ENCODE data around the gene SPIRE2. TPM values are rescaled to one million over a fixed set of nuclear protein-coding genes. Genes with fewer than 3 reads are reported as not detected.
"Not testable (repeated sequence)": the region's sequence is repeated elsewhere in the genome, so short reads cannot be mapped to it uniquely, and the experiment has no call there.

SPIRE2 gene
- 6.9 and 12.6 TPM in 2 replicates for total RNA-seq (2014; rRNA removed; shearing (Covaris generic))

- peak; percentile 54 for DNase-seq (ENCODE audit: low spot score)
Observed at GRCh38 chr16:89828199-89828869, at the start of gene SPIRE2. SPIRE2 (plus strand) TSS chr16:89828475; CDS start chr16:89828551, 76 bp downstream.

GRCh38 chr16:89779231-89779908, 48.9 kb upstream of the SPIRE2 start:
- DNase-seq (ENCODE audit: low spot score) = no peak

- DNase-seq (ENCODE audit: low spot score) = no peak
Observed at GRCh38 chr16:89779909-89780305, 48.4 kb upstream of the SPIRE2 start.

- DNase-seq (ENCODE audit: low spot score) = no peak
Observed at GRCh38 chr16:89782489-89782888, 45.8 kb upstream of the SPIRE2 start.

GRCh38 chr16:89783952-89784351, 44.3 kb upstream of the SPIRE2 start:
- DNase-seq (ENCODE audit: low spot score) = not testable (repeated sequence)

GRCh38 chr16:89784406-89784805, 43.9 kb upstream of the SPIRE2 start:
- no peak for DNase-seq (ENCODE audit: low spot score)

- no peak for DNase-seq (ENCODE audit: low spot score)
Observed at GRCh38 chr16:89785523-89786155, 42.6 kb upstream of the SPIRE2 start.

GRCh38 chr16:89786474-89787364, 41.6 kb upstream of the SPIRE2 start:
- DNase-seq (ENCODE audit: low spot score) = no peak

GRCh38 chr16:89787365-89787805, 40.9 kb upstream of the SPIRE2 start:
- DNase-seq (ENCODE audit: low spot score) = no peak

- DNase-seq (ENCODE audit: low spot score) = no peak
Observed at GRCh38 chr16:89791278-89791995, 36.8 kb upstream of the SPIRE2 start.

GRCh38 chr16:89793092-89793491, 35.2 kb upstream of the SPIRE2 start:
- peak; percentile 27 for DNase-seq (ENCODE audit: low spot score)

GRCh38 chr16:89793955-89794354, 34.3 kb upstream of the SPIRE2 start:
- no peak for DNase-seq (ENCODE audit: low spot score)

- DNase-seq (ENCODE audit: low spot score) = no peak
Observed at GRCh38 chr16:89795676-89796075, 32.6 kb upstream of the SPIRE2 start.

- DNase-seq (ENCODE audit: low spot score) = no peak
Observed at GRCh38 chr16:89796104-89796503, 32.2 kb upstream of the SPIRE2 start.

GRCh38 chr16:89798126-89798525, 30.1 kb upstream of the SPIRE2 start:
- DNase-seq (ENCODE audit: low spot score) = no peak

- DNase-seq (ENCODE audit: low spot score) = no peak
Observed at GRCh38 chr16:89798832-89799370, 29.4 kb upstream of the SPIRE2 start.

GRCh38 chr16:89801800-89802199, 26.5 kb upstream of the SPIRE2 start:
- no peak for DNase-seq (ENCODE audit: low spot score)

GRCh38 chr16:89805136-89805905, 23.0 kb upstream of the SPIRE2 start:
- peak; percentile 70 for DNase-seq (ENCODE audit: low spot score)

GRCh38 chr16:89806589-89807193, 21.6 kb upstream of the SPIRE2 start:
- DNase-seq (ENCODE audit: low spot score) = not testable (repeated sequence)

- DNase-seq (ENCODE audit: low spot score) = no peak
Observed at GRCh38 chr16:89808475-89808874, 19.8 kb upstream of the SPIRE2 start.
